Endothelial cell of umbilical vein (primary cell): ENCODE measurements around the gene CCDC85B.
"Not testable (repeated sequence)": the region's sequence is repeated elsewhere in the genome, so short reads cannot be mapped to it uniquely, and the experiment has no call there.

Experiments used
- CTCF ChIP-seq, 2 donors: IDR thresholded peaks; 1 replicate in 1 of 2; 2 replicates in 1 of 2; pipeline ENCODE4 v1.5.1; 2011; ENCODE audit warnings: low read length in 2 of 2, mild to moderate bottlenecking in 2 of 2, moderate library complexity in 2 of 2, control low read depth in 1 of 2, inconsistent platforms in 1 of 2, low read depth in 1 of 2; ENCODE audit not compliant: insufficient read depth in 1 of 2; ENCODE audit errors: extremely low read depth in 1 of 2
- EZH2 ChIP-seq: IDR thresholded peaks from 2 replicates; pipeline ENCODE4 v1.6.1; 2012; ENCODE audit warnings: borderline replicate concordance, low read depth, mild to moderate bottlenecking, moderate library complexity, low read length, inconsistent platforms; ENCODE audit not compliant: severe bottlenecking
- POLR2A ChIP-seq: IDR thresholded peaks from 2 replicates; pipeline ENCODE4 v1.6.1; 2012; ENCODE audit warnings: low read depth, mild to moderate bottlenecking, control low read depth, low read length
- POLR2AphosphoS5 ChIP-seq: IDR thresholded peaks from 2 replicates; pipeline ENCODE4 v1.6.1; 2012; ENCODE audit warnings: low read depth, mild to moderate bottlenecking, control low read depth, low read length, moderate library complexity; ENCODE audit not compliant: insufficient read depth
- TF ChIP-seq, protein P1 (sequence below): IDR thresholded peaks from 2 replicates; pipeline ENCODE4 v1.6.1; 2011; ENCODE audit not compliant: insufficient read depth, insufficient read length

- TF ChIP-seq, protein P1, sequence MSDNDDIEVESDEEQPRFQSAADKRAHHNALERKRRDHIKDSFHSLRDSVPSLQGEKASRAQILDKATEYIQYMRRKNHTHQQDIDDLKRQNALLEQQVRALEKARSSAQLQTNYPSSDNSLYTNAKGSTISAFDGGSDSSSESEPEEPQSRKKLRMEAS: not testable (repeated sequence)
- TF ChIP-seq POLR2AphosphoS5; CTCF (IDR thresholded peaks at IDR 0.05; ENCODE audit: extremely low read depth in 1 of 2, insufficient read depth in 1 of 2, low read depth in 1 of 2, low read length in 2 of 2); POLR2A; EZH2: not testable (repeated sequence)
Measured at GRCh38 chr11:65848693-65849092, 41.8 kb upstream of the CCDC85B start.
